Right forelimb (tissue), 1 donor: ENCODE data around the gene ITGA5.

Experiments used
- DNase-seq: peaks from one replicate; pipeline ENCODE4 v3.0.0-alpha.2; 2018

The ITGA5 gene

GRCh38 chr12:54409267-54409666 lies 9.8 kb downstream of the ITGA5 start:
- DNase-seq: no peak

- DNase-seq: no peak
Measured at GRCh38 chr12:54407183-54407905, 11.7 kb downstream of the ITGA5 start.

- DNase-seq: no peak
Measured at GRCh38 chr12:54405573-54405972, 13.5 kb downstream of the ITGA5 start.

- DNase-seq: no peak
Measured at GRCh38 chr12:54405106-54405505, 14.0 kb downstream of the ITGA5 start.

GRCh38 chr12:54404061-54405004 lies 14.7 kb downstream of the ITGA5 start:
- no peak for DNase-seq

- no peak for DNase-seq
Measured at GRCh38 chr12:54401119-54401518, 17.9 kb downstream of the ITGA5 start.

- DNase-seq: peak; percentile 95
Measured at GRCh38 chr12:54398995-54399793, 19.9 kb downstream of the ITGA5 start.

- no peak for DNase-seq
Measured at GRCh38 chr12:54398218-54398617, 20.8 kb downstream of the ITGA5 start.

GRCh38 chr12:54397157-54397556 lies 21.9 kb downstream of the ITGA5 start:
- no peak for DNase-seq

GRCh38 chr12:54395545-54395944 lies 23.5 kb downstream of the ITGA5 start:
- DNase-seq: no peak

- DNase-seq: no peak
Measured at GRCh38 chr12:54394986-54395385, 24.1 kb downstream of the ITGA5 start.

GRCh38 chr12:54394281-54394719 lies 24.8 kb downstream of the ITGA5 start:
- DNase-seq: no peak

GRCh38 chr12:54393743-54394142 lies 25.3 kb downstream of the ITGA5 start:
- no peak for DNase-seq

- DNase-seq: no peak
Measured at GRCh38 chr12:54393207-54393609, 25.9 kb downstream of the ITGA5 start.

GRCh38 chr12:54392485-54393206 lies 26.4 kb downstream of the ITGA5 start:
- DNase-seq: no peak

GRCh38 chr12:54390668-54391551 lies 28.2 kb downstream of the ITGA5 start:
- DNase-seq: no peak

- DNase-seq: no peak
Measured at GRCh38 chr12:54390176-54390667, 28.8 kb downstream of the ITGA5 start.

GRCh38 chr12:54389607-54390175 lies 29.4 kb downstream of the ITGA5 start:
- no peak for DNase-seq

GRCh38 chr12:54389134-54389508 lies 29.9 kb downstream of the ITGA5 start:
- no peak for DNase-seq

GRCh38 chr12:54388237-54389133 lies 30.6 kb downstream of the ITGA5 start:
- DNase-seq: no peak
